HCT116 (cell line): ENCODE data around the gene GRPR. TPM values are rescaled to one million over a fixed set of nuclear protein-coding genes. Genes with fewer than 3 reads are reported as not detected.

Source experiments
- ATAC-seq: fragments of 200-7000 bp; cut with Tn5 transposase; 2 replicates; pipeline ENCODE4 v1.9.1; 2020; ENCODE audit warnings: mild to moderate bottlenecking, moderate library complexity
- BruUV-seq: library from RNA; stranded (reverse); fragments of 400-500 nt; replicated peaks from 2 replicates; lab custom pipeline; 2021; lab: Mats Ljungman, UMichigan
- CTCF ChIA-PET: fragments of 300-600 bp; sonication (Branson Sonifier 250); formaldehyde crosslinking; loops from one replicate; lab custom pipeline; 2021; ENCODE audit warnings: antibody characterized with exemption; lab: Charles Lee
- POLR2A ChIA-PET: fragments of 300-600, 350-600 bp; sonication (Branson Sonifier 250); formaldehyde crosslinking; loops from one replicate; lab custom pipeline; 2021; ENCODE audit warnings: antibody characterized with exemption; lab: Charles Lee
- RAD21 ChIA-PET, 2 experiments: fragments of 300-600 bp; sonication (Branson Sonifier 250); formaldehyde crosslinking; loops; one replicate each; lab custom pipeline; 2023; ENCODE audit warnings: low total read pairs in 2 of 2; ENCODE audit not compliant: uncharacterized antibody in 2 of 2, unreplicated experiment in 2 of 2, low non-redundant PET in 1 of 2; lab: Charles Lee
- DNase-seq: peaks from one replicate; pipeline ENCODE4 v3.0.0-alpha.2; 2010; ENCODE audit warnings: low read depth, low spot score
- H2AFZ ChIP-seq: fragments of 200-600 bp; shearing (Covaris generic), sonication (generic); 2 replicates; pipeline ENCODE4 v1.6.1; 2017; ENCODE audit warnings: low read depth, mixed run types, mixed read lengths, antibody characterized with exemption, low read length; ENCODE audit not compliant: poor library complexity, severe bottlenecking
- H3K27ac ChIP-seq: 2 replicates; pipeline ENCODE4 v1.5.1; 2012; ENCODE audit warnings: low read depth, low read length
- H3K27me3 ChIP-seq: fragments of 200-600 bp; sonication (generic); 2 replicates; pipeline ENCODE4 v1.6.1; 2016; ENCODE audit warnings: mixed run types, low read length, mixed read lengths; ENCODE audit not compliant: insufficient read depth
- H3K36me3 ChIP-seq, 2 experiments: fragments of 200-500 bp in 1 of 2; fragments of 200-600 bp in 1 of 2; sonication (Bioruptor generic) in 1 of 2; sonication (generic) in 1 of 2; 2 replicates each; pipeline versions ENCODE4 v1.5.1 to v1.6.1; 2014 to 2016; ENCODE audit warnings: low read length in 2 of 2, inconsistent platforms in 1 of 2, mixed read lengths in 1 of 2, mixed run types in 1 of 2; ENCODE audit not compliant: insufficient read depth in 2 of 2, control insufficient read depth in 1 of 2
- H3K4me1 ChIP-seq, 2 experiments: fragments of 200-600 bp in 1 of 2; sonication (generic) in 1 of 2; 2 replicates each; pipeline versions ENCODE4 v1.5.1 to v1.6.1; 2012 to 2017; ENCODE audit warnings: low read length in 2 of 2, inconsistent platforms in 1 of 2, mild to moderate bottlenecking in 1 of 2, mixed read lengths in 1 of 2, mixed run types in 1 of 2, moderate library complexity in 1 of 2; ENCODE audit not compliant: insufficient read depth in 2 of 2, control insufficient read depth in 1 of 2
- H3K4me2 ChIP-seq: fragments of 200-600 bp; sonication (generic); 2 replicates; pipeline ENCODE4 v1.6.1; 2017; ENCODE audit warnings: mixed run types, low read length, mixed read lengths
- H3K4me3 ChIP-seq, 2 experiments: fragments of 200-600 bp in 1 of 2; sonication (generic) in 1 of 2; replicated peaks in 1 of 2; 2 replicates each; pipeline ENCODE4 v1.5.1; 2011 to 2016; ENCODE audit warnings: low read length in 2 of 2, control low read depth in 1 of 2, low read depth in 1 of 2, mild to moderate bottlenecking in 1 of 2, mixed read lengths in 1 of 2, mixed run types in 1 of 2
- H3K79me2 ChIP-seq: fragments of 200-600 bp; sonication (generic); 2 replicates; pipeline ENCODE4 v1.6.1; 2017; ENCODE audit warnings: mild to moderate bottlenecking, mixed run types, low read length, moderate library complexity, mixed read lengths; ENCODE audit not compliant: insufficient read depth
- H3K9ac ChIP-seq: fragments of 200-600 bp; sonication (generic); 2 replicates; pipeline ENCODE4 v1.6.1; 2016; ENCODE audit warnings: low read length, mixed read lengths
- H3K9me2 ChIP-seq: fragments of 200-600 bp; sonication (generic), shearing (Covaris generic); 2 replicates; pipeline ENCODE4 v1.6.1; 2017; ENCODE audit warnings: mixed run types, mild to moderate bottlenecking, moderate library complexity; ENCODE audit not compliant: insufficient read depth
- H3K9me3 ChIP-seq, 2 experiments: fragments of 200-500 bp in 1 of 2; fragments of 200-600 bp in 1 of 2; sonication (Bioruptor generic) in 1 of 2; sonication (generic) in 1 of 2; 2 replicates each; pipeline ENCODE4 v1.6.1; 2014 to 2017; ENCODE audit warnings: low read length in 2 of 2, mixed read lengths in 2 of 2, inconsistent platforms in 1 of 2, low read depth in 1 of 2, mild to moderate bottlenecking in 1 of 2, mixed run types in 1 of 2, moderate library complexity in 1 of 2; ENCODE audit not compliant: control insufficient read depth in 1 of 2, insufficient read depth in 1 of 2
- H4K20me1 ChIP-seq: fragments of 200-600 bp; sonication (generic), shearing (Covaris generic); 2 replicates; pipeline ENCODE4 v1.6.1; 2017; ENCODE audit warnings: mixed run types, mild to moderate bottlenecking, moderate library complexity; ENCODE audit not compliant: insufficient read depth
- ELF1 ChIP-seq: IDR thresholded peaks from 2 replicates; pipeline ENCODE4 v1.6.1; 2012; ENCODE audit warnings: low read depth, borderline replicate concordance
- EZH2phosphoT487 ChIP-seq: fragments of 200-600 bp; IDR thresholded peaks from 2 replicates; pipeline ENCODE4 v1.6.1; 2018; ENCODE audit warnings: antibody characterized with exemption, borderline replicate concordance
- FOSL1 ChIP-seq: IDR thresholded peaks from 2 replicates; pipeline ENCODE4 v1.6.1; 2012; ENCODE audit warnings: low read depth
- SIN3A ChIP-seq: IDR thresholded peaks from 2 replicates; pipeline ENCODE4 v1.6.1; 2012; ENCODE audit warnings: low read depth
- SP1 ChIP-seq: IDR thresholded peaks from 2 replicates; pipeline ENCODE4 v1.6.1; 2012; ENCODE audit warnings: low read depth
- YY1 ChIP-seq: IDR thresholded peaks from 2 replicates; pipeline ENCODE4 v1.6.1; 2011; ENCODE audit warnings: low read length, low read depth, moderate library complexity, mild to moderate bottlenecking; ENCODE audit not compliant: insufficient replicate concordance; ENCODE audit errors: extremely low read depth
- intact Hi-C: fragments of 100-400 bp; cut with micrococcal nuclease; formaldehyde crosslinking; loops from 2 replicates; pipeline ENCODE4 v1.10.0; 2022
- total RNA-seq: library from RNA; stranded (reverse); gene quantifications from one replicate; pipeline ENCODE4 v1.2.1, GENCODE V29; 2021; ENCODE audit not compliant: unreplicated experiment
- TF ChIP-seq, protein P1 (sequence below): IDR thresholded peaks from 2 replicates; pipeline ENCODE4 v1.6.1; 2012
- TF ChIP-seq, protein P2 (sequence below): IDR thresholded peaks from 2 replicates; pipeline ENCODE4 v1.6.1; 2012; ENCODE audit warnings: low read depth

GRPR gene
- total RNA-seq, 1 experiment from 2014 or later: 0.15 TPM

DNA sequence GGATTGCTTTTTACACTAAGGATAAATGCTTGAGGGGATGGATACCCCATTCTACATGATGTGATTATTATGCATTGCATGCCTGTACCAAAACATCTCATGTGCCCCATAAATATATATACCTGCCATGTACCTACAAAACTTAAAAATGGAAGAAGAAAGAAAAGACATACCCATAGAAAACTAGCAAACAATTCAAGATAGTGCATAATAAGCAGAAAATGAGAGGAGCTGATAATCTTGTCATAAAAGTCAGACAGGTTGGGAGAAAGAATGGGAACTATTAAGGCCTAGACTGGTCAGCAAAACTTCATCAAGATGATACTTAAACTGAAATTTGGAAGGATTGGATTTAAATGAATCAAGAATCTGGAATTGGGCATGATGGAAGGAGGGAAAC, 22.3 kb downstream of the GRPR start:
- no peaks in the 10 kb centered on the region for H4K20me1 ChIP-seq
- ChIA-PET CTCF (no interaction called here), POLR2A (no interaction called here), RAD21 (no interaction called here)
- no peaks in the 10 kb centered on the region for H3K9me2 ChIP-seq
- DNase-seq: no peak
- H3K4me1 ChIP-seq: peaks cover 0 to 15% of the 10 kb centered on the region in 2 experiments; a peak in 1 of 4 replicates
- no peaks in the 10 kb centered on the region for H3K27me3 ChIP-seq
- H3K27ac ChIP-seq: no peak overlapping the region
- no peak overlapping the region for H2AFZ ChIP-seq
- no peaks in the 10 kb centered on the region for H3K79me2 ChIP-seq
- intact Hi-C loops: no loop called here
- no TSS peak for BruUV-seq
- H3K4me2 ChIP-seq: no peak overlapping the region
- TF ChIP-seq, protein P1, sequence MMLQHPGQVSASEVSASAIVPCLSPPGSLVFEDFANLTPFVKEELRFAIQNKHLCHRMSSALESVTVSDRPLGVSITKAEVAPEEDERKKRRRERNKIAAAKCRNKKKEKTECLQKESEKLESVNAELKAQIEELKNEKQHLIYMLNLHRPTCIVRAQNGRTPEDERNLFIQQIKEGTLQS: no peak
- TF ChIP-seq, protein P2, sequence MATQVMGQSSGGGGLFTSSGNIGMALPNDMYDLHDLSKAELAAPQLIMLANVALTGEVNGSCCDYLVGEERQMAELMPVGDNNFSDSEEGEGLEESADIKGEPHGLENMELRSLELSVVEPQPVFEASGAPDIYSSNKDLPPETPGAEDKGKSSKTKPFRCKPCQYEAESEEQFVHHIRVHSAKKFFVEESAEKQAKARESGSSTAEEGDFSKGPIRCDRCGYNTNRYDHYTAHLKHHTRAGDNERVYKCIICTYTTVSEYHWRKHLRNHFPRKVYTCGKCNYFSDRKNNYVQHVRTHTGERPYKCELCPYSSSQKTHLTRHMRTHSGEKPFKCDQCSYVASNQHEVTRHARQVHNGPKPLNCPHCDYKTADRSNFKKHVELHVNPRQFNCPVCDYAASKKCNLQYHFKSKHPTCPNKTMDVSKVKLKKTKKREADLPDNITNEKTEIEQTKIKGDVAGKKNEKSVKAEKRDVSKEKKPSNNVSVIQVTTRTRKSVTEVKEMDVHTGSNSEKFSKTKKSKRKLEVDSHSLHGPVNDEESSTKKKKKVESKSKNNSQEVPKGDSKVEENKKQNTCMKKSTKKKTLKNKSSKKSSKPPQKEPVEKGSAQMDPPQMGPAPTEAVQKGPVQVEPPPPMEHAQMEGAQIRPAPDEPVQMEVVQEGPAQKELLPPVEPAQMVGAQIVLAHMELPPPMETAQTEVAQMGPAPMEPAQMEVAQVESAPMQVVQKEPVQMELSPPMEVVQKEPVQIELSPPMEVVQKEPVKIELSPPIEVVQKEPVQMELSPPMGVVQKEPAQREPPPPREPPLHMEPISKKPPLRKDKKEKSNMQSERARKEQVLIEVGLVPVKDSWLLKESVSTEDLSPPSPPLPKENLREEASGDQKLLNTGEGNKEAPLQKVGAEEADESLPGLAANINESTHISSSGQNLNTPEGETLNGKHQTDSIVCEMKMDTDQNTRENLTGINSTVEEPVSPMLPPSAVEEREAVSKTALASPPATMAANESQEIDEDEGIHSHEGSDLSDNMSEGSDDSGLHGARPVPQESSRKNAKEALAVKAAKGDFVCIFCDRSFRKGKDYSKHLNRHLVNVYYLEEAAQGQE: no peak
- TF ChIP-seq EZH2phosphoT487: no peak
- no peak for TF ChIP-seq SIN3A
- no peak for TF ChIP-seq FOSL1
- TF ChIP-seq, all 23 proteins: peak for 0
- H3K9me3 ChIP-seq: no peaks in the 10 kb centered on the region
- H3K36me3 ChIP-seq: no peaks in the 10 kb centered on the region
- H3K4me3 ChIP-seq: no peak overlapping the region
- H3K9ac ChIP-seq: no peak overlapping the region
- ATAC-seq: no peak

DNA sequence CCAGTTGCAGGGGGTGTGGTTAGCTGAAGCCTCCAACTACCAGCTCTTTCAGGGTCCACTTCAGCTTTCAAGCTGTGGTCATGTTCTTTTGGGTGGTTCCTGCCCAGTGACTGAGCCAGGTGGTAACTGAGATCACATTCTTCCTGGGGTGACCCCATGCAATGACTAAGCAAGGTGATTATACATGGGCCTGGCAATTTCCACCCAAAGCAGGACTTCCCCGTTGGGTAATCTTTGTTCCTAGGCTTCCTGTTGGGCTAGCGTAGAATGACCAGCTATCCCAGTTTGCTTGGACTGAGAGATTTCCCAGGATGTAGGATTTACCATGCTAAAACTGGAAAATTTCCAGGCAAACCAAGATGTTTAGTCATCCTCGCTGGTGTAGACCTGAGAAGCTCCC, 25.5 kb downstream of the GRPR start:
- H4K20me1 ChIP-seq: no peaks in the 10 kb centered on the region
- H3K79me2 ChIP-seq: no peaks in the 10 kb centered on the region
- H3K27me3 ChIP-seq: no peaks in the 10 kb centered on the region
- no TSS peak for BruUV-seq
- no peak overlapping the region for H3K4me3 ChIP-seq
- ATAC-seq: no peak; the same call in 1 of the 2 replicates
- no peak overlapping the region for H3K4me2 ChIP-seq
- H3K9me3 ChIP-seq: no peaks in the 10 kb centered on the region
- no peak overlapping the region for H2AFZ ChIP-seq
- CTCF ChIA-PET: no interaction called here
- no peaks in the 10 kb centered on the region for H3K9me2 ChIP-seq
- RAD21 ChIA-PET: no interaction called here
- H3K4me1 ChIP-seq: peaks cover 0 to 11% of the 10 kb centered on the region in 2 experiments; a peak in 1 of 4 replicates
- no peak for DNase-seq
- POLR2A ChIA-PET: no interaction called here
- H3K27ac ChIP-seq: no peak overlapping the region
- intact Hi-C loops: no loop called here
- no peak for TF ChIP-seq SP1
- TF ChIP-seq YY1: no peak
- TF ChIP-seq ELF1: no peak
- TF ChIP-seq, all 23 proteins: peak for 0
- no peak overlapping the region for H3K9ac ChIP-seq
- H3K36me3 ChIP-seq: 0 out of 4 replicates have a peak, but pooled peaks cover 0 to 7% of the 10 kb centered on the region in 2 experiments
